NK-92 (cell line): ENCODE results near the gene SPDYE17.
"Not testable (repeated sequence)": the region's sequence is repeated elsewhere in the genome, so short reads cannot be mapped to it uniquely, and the experiment has no call there.

Experiments
- DNase-seq: peaks from one replicate; lab custom pipeline; 2025; ENCODE audit not compliant: unreplicated experiment; lab: John Stamatoyannopoulos, UW

SPDYE17 gene

DNA sequence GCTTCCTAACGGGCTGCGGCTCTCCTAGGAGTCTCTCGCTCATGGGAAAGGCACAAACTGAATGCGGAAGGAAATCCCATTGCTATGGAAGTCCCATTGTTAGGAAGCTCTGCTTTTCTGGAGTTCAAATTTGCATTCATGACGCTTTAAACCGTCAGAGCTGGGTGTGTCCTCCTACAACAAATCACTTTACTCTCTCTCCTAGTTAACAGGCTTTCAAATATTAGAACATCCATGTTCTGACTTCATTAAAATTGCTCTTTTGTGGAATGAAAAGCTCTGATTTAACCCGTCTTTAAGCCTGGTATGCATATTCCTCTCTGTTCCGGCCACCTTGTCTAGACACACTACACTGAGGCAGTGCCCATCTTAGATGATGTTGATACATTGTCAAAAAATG lies at the start of gene SPDYE17:
SPDYE17 (minus strand) TSS at position 101 of the 400 bp plus-strand sequence. CDS start 1,791 bp downstream, outside the sequence.
- DNase-seq: not testable (repeated sequence)

DNA sequence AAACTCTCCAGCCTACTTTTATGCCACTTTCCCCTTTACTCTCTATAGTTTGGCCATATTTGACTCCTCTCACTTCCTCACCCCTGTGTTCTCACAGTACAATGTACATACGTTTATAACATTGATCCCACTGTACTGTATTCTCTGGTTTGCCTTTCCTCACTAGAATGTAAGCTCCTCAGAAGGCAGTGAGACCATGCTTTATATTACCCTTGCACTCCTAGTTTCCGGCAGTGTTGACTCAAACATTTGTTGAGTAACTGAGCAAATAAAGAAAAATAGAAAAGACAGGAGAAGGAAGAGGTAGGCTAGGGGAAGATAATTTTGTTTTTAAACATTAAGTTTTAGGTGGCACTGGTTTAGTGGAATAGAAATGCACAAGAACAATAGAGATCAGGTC lies 48.1 kb upstream of the SPDYE17 start:
- DNase-seq: not testable (repeated sequence)

DNA sequence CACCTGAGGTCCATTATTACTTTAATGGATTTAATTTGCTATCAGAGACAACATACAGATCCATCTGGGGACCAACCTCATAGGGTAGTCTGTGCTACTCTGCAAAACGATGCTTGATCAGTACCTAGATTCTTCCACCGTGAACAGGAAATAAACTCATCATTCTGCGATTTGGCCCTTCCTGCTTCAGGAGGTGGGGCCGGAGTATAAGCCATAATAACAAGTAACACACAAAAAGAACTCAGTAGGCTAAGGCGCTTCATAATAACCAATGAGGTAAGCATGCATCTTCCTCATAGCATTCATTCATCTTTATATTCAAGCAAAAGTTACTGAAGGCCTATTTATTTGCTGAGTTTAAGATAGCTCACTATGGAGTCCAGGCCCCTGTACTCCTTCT lies 47.5 kb upstream of the SPDYE17 start:
- not testable (repeated sequence) for DNase-seq

- DNase-seq: not testable (repeated sequence)
Observed at GRCh38 chr7:77079112-77079511, 47.0 kb upstream of the SPDYE17 start.

- DNase-seq: not testable (repeated sequence)
Observed at GRCh38 chr7:77077060-77077459, 44.9 kb upstream of the SPDYE17 start.

- DNase-seq: not testable (repeated sequence)
Observed at GRCh38 chr7:77074786-77075396, 42.7 kb upstream of the SPDYE17 start.

- DNase-seq: not testable (repeated sequence)
Observed at GRCh38 chr7:77071108-77071507, 38.9 kb upstream of the SPDYE17 start.

DNA sequence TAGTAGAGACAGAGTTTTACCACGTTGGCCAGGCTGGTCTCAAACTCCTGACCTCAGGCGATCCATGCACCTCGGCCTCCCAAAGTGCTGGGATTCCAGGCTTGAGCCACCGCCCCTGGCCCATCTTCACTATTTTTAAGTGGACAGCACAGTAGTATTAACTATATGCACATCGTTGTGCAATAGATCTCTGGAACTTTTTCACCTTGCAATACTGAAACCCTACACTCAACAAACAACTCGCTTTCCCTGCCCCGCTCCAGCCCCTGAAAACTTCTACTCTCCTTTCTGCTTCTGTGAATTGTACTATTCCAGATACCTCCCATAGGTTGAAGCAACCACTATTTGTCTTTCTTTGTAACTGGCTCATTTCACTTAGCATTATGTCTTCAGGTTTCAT lies 33.7 kb upstream of the SPDYE17 start:
- not testable (repeated sequence) for DNase-seq

DNA sequence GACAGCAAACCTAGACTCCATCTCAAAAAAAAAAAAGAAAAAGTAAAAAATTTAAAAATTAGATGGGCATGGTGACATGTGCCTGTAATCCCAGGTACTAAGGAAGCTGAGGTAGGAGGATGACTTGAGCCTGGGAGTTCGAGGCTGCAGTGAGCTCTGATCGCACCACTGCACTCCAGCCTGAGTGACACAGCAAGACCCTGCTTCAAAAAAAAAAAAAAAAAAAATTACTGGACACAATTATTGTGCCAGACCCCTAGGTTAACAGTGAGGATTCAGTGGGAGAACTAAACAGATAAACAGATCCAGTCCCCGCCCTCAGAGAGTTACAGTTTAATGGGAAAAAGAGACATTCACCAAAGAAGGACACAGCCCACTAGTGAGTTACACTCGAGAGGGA lies 31.6 kb upstream of the SPDYE17 start:
- DNase-seq: not testable (repeated sequence)

DNA sequence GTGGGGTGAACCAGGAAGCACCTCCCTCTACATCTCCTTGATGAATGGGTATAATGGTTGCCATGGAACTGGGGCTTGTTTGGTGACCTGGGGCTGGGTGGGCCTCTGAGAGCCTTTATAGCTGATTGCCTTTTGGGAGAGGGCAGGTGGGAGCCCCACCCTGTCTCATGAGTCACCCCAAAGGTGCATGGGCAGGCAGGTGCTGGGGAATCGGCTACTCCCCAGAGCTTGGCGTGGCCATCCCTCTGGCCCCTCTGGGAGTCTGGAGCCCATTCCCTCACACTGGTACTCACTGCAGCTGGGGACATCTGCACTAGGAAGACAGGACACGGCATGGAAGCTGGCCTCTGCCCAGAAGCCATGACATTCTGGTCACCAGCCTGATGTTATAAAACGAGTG lies 30.4 kb upstream of the SPDYE17 start, which contains the start of gene SPDYE18:
SPDYE18 (minus strand) TSS at position 2 of the 400 bp plus-strand sequence. CDS start 2,046 bp downstream, outside the sequence.
- DNase-seq: not testable (repeated sequence)

DNA sequence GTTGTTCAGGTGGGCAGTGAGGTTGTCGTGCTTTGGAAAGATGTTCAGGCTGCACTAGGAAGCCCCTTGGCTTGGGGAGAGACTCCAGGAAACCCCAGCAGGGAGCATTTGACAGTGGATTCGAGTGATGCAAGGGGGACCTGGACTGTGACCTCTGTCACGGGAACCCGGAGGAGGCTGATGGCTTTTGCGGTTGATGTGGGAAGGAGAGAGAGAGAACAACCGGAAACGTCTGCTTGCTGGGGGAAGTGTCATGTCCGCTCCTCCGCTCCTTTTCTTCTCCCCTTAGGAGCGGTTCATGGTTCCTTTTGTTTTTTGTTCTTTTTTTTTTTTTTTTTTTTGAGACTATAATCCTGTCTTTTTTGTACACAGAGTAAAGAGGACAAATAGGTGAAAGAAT lies 5.8 kb downstream of the SPDYE17 start:
- DNase-seq: not testable (repeated sequence)

DNA sequence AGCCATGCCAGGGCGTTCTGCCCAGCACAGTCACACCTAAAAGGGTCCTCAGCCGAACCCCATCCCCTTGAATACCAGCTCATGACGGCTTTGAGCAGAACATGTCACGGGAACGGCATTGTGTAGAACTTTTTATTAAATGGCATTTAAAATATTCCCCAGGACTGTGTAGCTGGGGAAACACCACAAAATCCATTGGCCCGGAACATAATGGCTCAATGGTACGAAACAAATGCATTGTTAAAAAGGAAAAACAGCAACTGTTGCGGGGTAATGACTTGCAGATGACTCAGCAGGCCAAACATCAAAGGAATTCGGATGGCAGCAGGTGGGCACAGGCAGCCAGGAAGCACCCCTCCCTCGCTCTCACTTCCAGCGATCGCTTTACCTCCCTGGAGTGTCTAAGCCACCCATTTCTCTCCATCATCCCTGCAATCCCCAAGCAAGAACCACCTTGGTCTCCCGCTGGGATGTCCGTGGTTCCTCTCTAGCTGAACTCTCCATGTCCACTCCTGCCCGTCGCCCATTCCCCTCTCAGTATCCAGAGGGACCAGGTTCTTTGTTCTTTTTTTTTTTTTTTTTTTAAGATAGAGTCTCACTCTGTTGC lies 22.0 kb downstream of the SPDYE17 start:
- not testable (repeated sequence) for DNase-seq

GRCh38 chr7:77008000-77008399 lies 24.2 kb downstream of the SPDYE17 start:
- DNase-seq: not testable (repeated sequence)

GRCh38 chr7:77006127-77007110 lies 25.7 kb downstream of the SPDYE17 start:
- DNase-seq: not testable (repeated sequence)

GRCh38 chr7:77005461-77006057 lies 26.6 kb downstream of the SPDYE17 start:
- DNase-seq: not testable (repeated sequence)

- DNase-seq: not testable (repeated sequence)
Observed at GRCh38 chr7:77004151-77004550, 28.0 kb downstream of the SPDYE17 start.

DNA sequence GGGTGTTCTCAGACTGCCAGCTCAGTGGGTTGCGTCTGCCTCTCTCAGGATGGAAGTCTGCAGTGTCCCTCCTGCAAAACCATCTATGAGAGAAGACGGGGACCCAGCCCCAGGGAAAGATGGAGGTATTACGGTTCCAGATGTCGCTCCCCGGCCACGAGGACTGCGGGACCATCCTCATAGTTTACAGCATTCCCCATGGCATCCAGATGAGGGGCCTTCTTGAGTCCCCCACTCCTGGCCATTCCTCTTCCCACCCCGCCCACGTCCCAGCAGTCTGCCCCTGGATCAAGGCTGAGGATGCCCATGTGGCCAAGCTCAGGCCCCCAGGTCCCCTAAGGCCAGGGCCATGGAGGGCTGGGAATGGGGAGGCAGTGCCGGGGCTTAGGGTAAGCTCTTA lies 28.9 kb downstream of the SPDYE17 start:
- not testable (repeated sequence) for DNase-seq

GRCh38 chr7:77002678-77003233 lies 29.4 kb downstream of the SPDYE17 start:
- DNase-seq: not testable (repeated sequence)

DNA sequence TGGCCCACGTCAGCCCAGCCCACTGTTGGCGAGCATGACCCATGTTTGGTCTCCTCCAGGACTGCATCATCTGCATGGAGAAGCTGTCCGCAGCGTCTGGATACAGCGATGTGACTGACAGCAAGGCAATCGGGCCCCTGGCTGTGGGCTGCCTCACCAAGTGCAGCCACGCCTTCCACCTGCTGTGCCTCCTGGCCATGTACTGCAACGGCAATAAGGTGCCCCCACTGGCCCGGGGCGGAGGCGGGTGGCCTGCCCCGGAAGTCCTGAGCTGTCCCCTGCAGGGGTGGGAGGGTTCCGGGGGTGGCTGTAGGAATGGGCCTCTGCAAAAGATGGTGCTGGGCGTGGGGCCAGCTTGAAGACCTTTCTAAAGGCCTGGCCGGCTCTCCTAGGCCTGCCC lies 30.1 kb downstream of the SPDYE17 start:
- DNase-seq: not testable (repeated sequence)

- DNase-seq: not testable (repeated sequence)
Observed at GRCh38 chr7:76999474-77000107, 32.6 kb downstream of the SPDYE17 start.
